A673 (cell line): ENCODE results near the gene PODXL. TPM values are rescaled to one million over a fixed set of nuclear protein-coding genes. Genes with fewer than 3 reads are reported as not detected.

Source experiments
- BruUV-seq: library from RNA; stranded (reverse); fragments of 400-500 nt; replicated peaks from 2 replicates; lab custom pipeline; 2021; lab: Mats Ljungman, UMichigan
- CTCF ChIA-PET: fragments of 300-600 bp; sonication (Branson Sonifier 250); formaldehyde crosslinking; loops from one replicate; lab custom pipeline; 2022; ENCODE audit warnings: antibody characterized with exemption; lab: Charles Lee
- POLR2A ChIA-PET: fragments of 300-600 bp; sonication (Branson Sonifier 250); formaldehyde crosslinking; loops from one replicate; lab custom pipeline; 2022; ENCODE audit warnings: antibody characterized with exemption; ENCODE audit not compliant: low non-redundant PET; lab: Charles Lee
- DNase-seq: peaks from one replicate; pipeline ENCODE4 v3.0.0-alpha.2; 2015; ENCODE audit warnings: low spot score
- H3K27ac ChIP-seq: fragments of 200-600 bp; sonication (generic); 2 replicates; pipeline ENCODE4 v1.5.1; 2016; ENCODE audit warnings: mixed run types, low read depth, mild to moderate bottlenecking, mixed read lengths, antibody characterized with exemption, low read length; ENCODE audit not compliant: poor library complexity, severe bottlenecking
- H3K27me3 ChIP-seq: fragments of 200-600 bp; sonication (generic); replicated peaks from 2 replicates; pipeline ENCODE4 v1.6.1; 2017; ENCODE audit warnings: mixed run types, low read depth, mild to moderate bottlenecking, mixed read lengths, antibody characterized with exemption, low read length; ENCODE audit not compliant: insufficient read depth, poor library complexity
- H3K36me3 ChIP-seq: fragments of 200-600 bp; sonication (generic); 2 replicates; pipeline ENCODE4 v1.6.1; 2016; ENCODE audit warnings: mixed run types, mild to moderate bottlenecking, mixed read lengths, antibody characterized with exemption, low read length; ENCODE audit not compliant: insufficient read depth, poor library complexity, severe bottlenecking
- H3K4me1 ChIP-seq: fragments of 200-600 bp; sonication (generic); 2 replicates; pipeline ENCODE4 v1.6.1; 2017; ENCODE audit warnings: mixed run types, mild to moderate bottlenecking, mixed read lengths, antibody characterized with exemption, low read length; ENCODE audit not compliant: insufficient read depth, poor library complexity, severe bottlenecking
- H3K4me3 ChIP-seq: fragments of 200-600 bp; sonication (generic); 2 replicates; pipeline ENCODE4 v1.5.1; 2016; ENCODE audit warnings: low read depth, mixed run types, mild to moderate bottlenecking, mixed read lengths, low read length; ENCODE audit not compliant: poor library complexity, severe bottlenecking
- H3K9me3 ChIP-seq: fragments of 200-600 bp; sonication (generic); 2 replicates; pipeline ENCODE4 v1.6.1; 2016; ENCODE audit warnings: mixed run types, low read depth, mild to moderate bottlenecking, mixed read lengths, antibody characterized with exemption, low read length; ENCODE audit not compliant: poor library complexity, severe bottlenecking
- EZH2 ChIP-seq: fragments of 200-600 bp; sonication (generic); IDR thresholded peaks from 2 replicates; pipeline ENCODE4 v1.6.1; 2017; ENCODE audit warnings: borderline replicate concordance, low read depth, mild to moderate bottlenecking, mixed read lengths, antibody characterized with exemption, low read length; ENCODE audit not compliant: poor library complexity, severe bottlenecking
- intact Hi-C: fragments of 100-400 bp; cut with micrococcal nuclease; formaldehyde crosslinking; loops from one replicate; pipeline ENCODE4 v1.10.0; 2022; ENCODE audit not compliant: unreplicated experiment
- total RNA-seq: library from RNA; stranded (reverse); gene quantifications from 2 replicates; pipeline ENCODE4 v1.2.3, GENCODE V29; 2021
- TF ChIP-seq, protein P1 (sequence below): fragments of 300-800, 200-600 bp; sonication (generic); conservative IDR thresholded peaks from 2 replicates; pipeline ENCODE4 v1.5.1; 2017; ENCODE audit warnings: low read depth, mild to moderate bottlenecking, antibody characterized with exemption, low read length, moderate library complexity, mixed read lengths

The PODXL gene
- total RNA-seq, 1 experiment from 2014 or later: 22.1 TPM

DNA sequence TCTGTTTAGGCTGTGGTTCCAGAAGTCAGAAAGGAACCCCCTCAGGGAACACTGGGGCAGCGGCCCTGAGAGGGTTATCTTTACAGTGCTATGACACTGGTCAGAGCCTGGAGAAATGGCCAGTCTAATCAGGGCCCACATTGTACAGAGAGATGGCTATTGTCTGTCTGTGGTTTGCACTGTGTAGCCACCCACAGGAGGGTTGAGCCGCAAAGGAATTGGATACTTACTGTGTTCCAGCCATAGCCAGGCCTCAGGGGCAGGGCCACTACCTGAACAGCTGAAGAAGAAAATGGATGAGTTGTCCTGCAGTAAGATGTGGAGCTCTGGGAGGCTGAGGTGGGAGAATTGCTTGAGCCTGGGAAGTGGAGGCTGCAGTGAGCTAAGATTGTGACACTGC lies 47.5 kb upstream of the PODXL start:
- no peak overlapping the region for H3K4me3 ChIP-seq
- no peak overlapping the region for H3K27ac ChIP-seq
- no TSS peak for BruUV-seq
- no peaks in the 10 kb centered on the region for H3K27me3 ChIP-seq
- POLR2A ChIA-PET: interaction anchor here (0.5 kb wide), 1 partner anchor 31 kb away, joined by 10 read pairs; no protein-coding TSS in a partner anchor
- no peaks in the 10 kb centered on the region for H3K9me3 ChIP-seq
- no peaks in the 10 kb centered on the region for H3K36me3 ChIP-seq
- intact Hi-C loops: no loop called here
- CTCF ChIA-PET: interaction anchor here (0.7 kb wide), 1 partner anchor 9 kb away, joined by 3 read pairs; no protein-coding TSS in a partner anchor
- no peak for DNase-seq
- H3K4me1 ChIP-seq: peaks cover 6% of the 10 kb centered on the region
- TF ChIP-seq, protein P1, sequence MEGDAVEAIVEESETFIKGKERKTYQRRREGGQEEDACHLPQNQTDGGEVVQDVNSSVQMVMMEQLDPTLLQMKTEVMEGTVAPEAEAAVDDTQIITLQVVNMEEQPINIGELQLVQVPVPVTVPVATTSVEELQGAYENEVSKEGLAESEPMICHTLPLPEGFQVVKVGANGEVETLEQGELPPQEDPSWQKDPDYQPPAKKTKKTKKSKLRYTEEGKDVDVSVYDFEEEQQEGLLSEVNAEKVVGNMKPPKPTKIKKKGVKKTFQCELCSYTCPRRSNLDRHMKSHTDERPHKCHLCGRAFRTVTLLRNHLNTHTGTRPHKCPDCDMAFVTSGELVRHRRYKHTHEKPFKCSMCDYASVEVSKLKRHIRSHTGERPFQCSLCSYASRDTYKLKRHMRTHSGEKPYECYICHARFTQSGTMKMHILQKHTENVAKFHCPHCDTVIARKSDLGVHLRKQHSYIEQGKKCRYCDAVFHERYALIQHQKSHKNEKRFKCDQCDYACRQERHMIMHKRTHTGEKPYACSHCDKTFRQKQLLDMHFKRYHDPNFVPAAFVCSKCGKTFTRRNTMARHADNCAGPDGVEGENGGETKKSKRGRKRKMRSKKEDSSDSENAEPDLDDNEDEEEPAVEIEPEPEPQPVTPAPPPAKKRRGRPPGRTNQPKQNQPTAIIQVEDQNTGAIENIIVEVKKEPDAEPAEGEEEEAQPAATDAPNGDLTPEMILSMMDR: no peak
- TF ChIP-seq EZH2: no peak

DNA sequence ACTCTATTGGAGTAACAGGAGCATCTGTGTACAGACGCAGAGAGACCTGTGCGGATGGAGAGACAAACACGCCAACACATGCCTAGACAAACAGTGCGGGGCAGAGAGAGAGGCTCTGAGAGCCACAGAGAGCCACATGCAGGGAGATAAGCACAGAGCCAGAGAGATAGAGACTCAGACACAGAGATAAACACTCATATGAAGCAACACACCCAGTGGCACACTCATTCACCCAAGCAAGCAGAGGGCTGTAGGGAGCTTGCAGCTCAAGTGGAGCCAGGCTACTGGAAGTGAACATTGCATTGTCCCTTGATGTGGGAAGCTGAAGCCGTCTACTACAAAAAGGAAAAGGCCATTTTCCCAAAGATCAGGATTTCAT lies 46.6 kb upstream of the PODXL start:
- ChIA-PET POLR2A (no interaction called here), CTCF (no interaction called here)
- Histone ChIP-seq H3K36me3 (no peaks in the 10 kb centered on the region), H3K9me3 (no peaks in the 10 kb centered on the region), H3K4me1 (peaks cover 6% of the 10 kb centered on the region), H3K27ac (no peak overlapping the region), H3K27me3 (no peaks in the 10 kb centered on the region), H3K4me3 (no peak overlapping the region)
- no peak for TF ChIP-seq EZH2
- TF ChIP-seq, protein P1: no peak
- DNase-seq: no peak
- no TSS peak for BruUV-seq
- intact Hi-C loops: no loop called here

DNA sequence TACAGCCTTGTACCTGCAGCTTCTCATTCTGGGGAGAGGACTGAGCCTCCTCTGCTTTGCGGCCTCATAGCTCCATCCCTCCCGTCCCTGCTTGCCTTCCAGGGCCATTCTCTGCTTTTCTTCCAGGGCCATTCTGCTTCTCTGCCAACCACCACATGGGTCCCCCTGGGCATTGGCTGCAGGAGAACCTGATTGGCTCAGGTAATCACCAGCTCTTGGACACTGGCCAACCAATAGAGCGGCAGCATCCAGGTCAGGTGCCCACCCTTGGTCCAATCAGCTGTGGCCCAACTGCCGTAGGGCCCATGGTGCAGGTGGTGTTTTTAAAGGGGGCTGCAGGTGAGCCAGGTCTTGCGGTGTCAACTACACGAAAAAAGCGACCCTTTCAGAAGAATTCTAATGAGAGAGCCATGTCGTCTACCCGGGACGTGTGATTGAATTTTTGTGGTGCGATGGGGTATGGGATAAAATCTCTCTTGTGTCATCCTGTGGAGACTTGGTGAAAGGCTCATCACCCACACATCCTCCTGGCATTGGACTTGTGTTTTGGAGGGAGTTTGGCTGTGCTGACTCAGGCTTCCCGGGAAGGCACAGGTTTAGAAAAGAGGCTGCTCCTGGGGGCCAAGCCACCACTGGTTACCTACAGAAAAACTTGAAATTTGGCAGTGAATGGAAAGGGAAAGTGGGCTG lies 46.0 kb upstream of the PODXL start:
- Histone ChIP-seq H3K36me3 (no peaks in the 10 kb centered on the region), H3K4me3 (no peak overlapping the region), H3K4me1 (peaks cover 6% of the 10 kb centered on the region), H3K27ac (no peak overlapping the region), H3K27me3 (no peaks in the 10 kb centered on the region), H3K9me3 (no peaks in the 10 kb centered on the region)
- ChIA-PET POLR2A (no interaction called here), CTCF (no interaction called here)
- TF ChIP-seq, protein P1: no peak
- TF ChIP-seq EZH2: no peak
- no peak for DNase-seq
- no TSS peak for BruUV-seq
- intact Hi-C loops: no loop called here
